ENCODE results near the gene CNOT6.
"Not testable (repeated sequence)": the region's sequence is repeated elsewhere in the genome, so short reads cannot be mapped to it uniquely, and the experiment has no call there.

CNOT6 gene

DNA sequence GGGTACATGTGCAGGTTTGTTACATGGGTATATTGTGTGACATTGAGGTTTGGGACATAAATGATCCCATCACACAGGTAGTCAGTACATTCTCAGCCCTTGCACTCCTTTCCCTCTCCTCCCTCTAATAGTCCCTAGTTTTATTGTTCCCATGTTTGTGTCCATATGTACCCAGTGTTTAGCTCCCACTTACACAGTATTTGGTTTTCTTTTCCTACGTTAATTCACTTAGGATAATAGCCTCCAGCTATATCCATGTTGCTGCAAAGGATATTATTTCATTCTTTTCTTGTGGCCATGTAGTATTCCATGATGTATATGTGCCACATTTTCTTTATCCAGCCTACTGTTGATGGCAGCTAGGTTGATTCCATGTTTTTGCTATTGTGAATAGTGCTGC lies 27.4 kb downstream of the CNOT6 start:
- no peak for DNase-seq

DNA sequence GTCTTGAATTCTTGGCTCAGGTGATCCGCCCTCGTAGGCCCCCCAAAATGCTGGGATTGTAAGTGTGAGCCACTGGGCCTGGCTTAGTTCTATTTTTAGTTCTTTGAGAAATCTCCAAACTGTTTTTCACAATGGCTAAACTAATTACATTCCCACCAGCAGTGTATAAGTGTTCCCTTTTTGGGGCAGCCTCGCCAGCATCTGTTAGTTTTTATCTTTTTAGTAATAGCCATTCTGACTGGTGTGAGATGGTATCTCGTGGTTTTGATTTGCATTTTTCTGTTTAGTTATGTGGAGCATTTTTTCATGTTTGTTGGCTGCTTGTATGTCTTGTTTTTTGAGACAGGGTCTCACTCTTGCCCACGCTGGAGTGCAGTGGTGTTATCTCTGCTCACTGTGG lies 28.2 kb downstream of the CNOT6 start:
- DNase-seq, result no peak

DNA sequence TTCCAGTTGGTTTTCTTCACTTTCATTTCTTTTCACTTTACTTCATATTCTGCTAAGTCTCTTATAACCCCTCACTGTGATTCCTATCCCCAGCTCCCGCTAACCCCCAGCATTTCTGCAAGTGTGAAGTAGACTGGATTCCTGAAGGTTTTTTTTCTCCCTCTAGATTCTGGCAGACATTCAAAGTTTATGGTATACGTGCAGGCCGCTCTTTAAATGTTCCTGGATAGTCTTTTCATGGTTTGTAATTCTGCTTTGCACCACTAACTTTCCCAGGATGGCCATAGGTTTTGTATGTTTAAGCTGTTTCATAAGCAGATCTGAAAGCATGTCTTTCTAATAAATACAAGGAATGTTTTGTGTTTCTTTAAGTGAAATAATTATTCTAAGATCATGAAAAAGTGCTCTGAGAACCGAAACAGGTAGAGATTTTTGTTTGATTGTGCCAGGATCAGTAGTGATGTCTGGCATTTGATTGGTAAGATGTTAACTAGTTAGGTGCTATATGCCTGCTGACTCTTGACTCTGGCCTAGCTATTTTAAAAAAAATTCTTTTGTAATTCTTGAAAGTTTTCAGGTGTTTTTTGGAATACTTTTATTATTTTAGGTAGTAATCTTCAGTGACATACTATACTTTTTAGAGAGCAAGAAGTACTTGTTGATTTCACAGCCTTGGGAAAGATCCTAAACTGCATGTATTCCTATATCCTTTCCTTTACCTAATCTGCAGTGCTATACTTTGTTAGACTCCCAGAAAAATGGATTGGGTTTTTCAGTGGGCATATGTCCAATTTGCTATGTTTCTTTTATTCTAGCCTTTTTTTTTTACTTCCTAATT lies 29.7 kb downstream of the CNOT6 start:
- DNase-seq, result no peak

DNA sequence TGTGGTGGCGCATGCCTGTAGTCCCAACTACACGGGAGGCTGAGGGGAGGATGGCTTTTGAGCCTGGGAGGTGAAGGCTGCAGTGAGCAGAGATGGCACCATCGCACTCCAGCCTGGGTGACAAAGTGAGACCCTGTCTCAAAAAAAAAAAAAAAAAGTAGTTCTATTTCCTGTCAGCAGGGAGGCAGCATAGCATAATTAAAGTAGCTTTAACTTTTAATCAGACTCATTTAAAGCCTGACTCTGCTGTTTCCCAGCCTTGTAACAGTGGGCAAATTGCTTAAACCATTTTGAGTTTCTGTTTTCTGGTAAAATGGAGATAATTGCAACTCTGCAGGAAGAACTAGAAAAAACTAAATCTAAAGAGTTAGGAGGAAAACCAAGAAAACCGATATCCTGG lies 31.2 kb downstream of the CNOT6 start:
- DNase-seq, result no peak

DNA sequence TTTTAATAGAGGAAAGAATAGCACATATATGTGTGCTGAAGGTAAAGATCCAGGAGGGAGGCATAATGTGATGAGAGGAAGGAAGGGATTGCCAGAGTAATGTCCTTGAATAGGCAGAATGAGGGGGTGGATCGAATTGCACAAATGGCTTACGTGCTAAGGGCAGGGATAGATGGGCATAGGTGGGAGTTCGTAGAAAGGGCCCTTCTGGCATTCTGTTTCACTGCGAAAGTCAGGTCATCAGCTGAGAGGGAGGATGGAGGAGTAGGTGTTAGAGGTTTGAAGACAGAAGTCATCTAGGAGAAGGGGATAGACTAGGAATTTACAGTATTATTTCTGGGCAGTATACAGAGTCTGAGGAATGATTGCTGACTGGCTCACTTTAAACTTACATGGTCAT lies 32.1 kb downstream of the CNOT6 start:
- DNase-seq, result no peak

DNA sequence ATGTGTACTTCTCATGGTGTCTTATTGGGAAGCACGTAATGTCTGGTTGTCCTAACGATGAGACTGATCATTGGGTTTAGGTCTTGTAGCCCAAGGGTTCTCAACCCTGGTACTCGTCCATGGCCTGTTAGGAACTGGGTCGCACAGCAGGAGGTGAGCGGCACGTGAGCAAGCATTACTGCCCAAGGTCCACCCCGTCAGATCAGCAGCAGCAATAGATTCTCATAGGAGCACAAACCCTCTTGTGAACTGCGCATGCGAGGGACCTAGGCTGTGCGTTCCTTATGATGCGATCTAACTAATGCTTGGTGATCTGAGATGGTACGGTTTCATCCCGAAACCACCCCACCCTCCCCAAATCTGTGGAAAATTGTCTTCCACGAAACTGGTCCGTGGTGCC lies 33.5 kb downstream of the CNOT6 start:
- no peak for DNase-seq

DNA sequence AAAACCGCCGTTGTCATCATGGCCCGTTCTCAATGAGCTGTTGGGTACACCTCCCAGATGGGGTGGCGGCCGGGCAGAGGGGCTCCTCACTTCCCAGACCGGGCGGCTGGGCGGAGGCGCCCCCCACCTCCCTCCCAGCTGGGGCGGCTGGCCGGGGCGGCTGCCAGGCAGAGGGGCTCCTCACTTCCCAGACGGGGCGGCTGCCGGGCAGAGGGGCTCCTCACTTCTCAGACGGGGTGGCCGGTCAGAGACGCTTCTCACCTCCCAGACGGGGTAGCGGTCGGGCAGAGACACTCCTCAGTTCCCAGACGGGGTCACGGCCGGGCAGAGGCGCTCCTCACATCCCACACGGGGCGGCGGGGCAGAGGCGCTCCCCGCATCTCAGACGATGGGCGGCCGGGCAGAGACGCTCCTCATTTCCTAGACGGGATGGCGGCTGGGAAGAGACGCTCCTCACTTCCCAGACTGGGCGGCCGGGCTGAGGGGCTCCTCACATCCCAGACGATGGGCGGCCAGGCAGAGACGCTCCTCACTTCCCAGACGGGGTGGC lies 36.9 kb downstream of the CNOT6 start:
- not testable (repeated sequence) for DNase-seq

DNA sequence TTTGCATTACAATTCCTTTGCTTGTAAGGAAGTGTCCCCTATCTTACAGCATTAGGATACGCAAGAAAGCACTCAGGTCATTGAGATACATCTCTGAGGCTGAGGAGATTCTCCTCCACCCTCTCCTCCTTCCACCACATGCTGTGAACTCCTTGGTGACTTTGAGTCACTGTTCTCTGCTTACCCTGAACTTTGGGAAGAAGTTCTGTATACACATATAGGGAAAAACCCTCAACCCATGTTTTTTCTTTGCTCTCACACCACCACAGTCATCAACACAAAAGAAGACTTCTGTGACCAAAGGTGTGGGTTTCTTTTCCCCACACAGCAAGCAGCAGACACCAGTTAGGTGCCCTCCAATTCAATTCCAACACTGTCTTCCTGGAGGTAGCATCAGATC lies 38.1 kb downstream of the CNOT6 start:
- DNase-seq, result no peak

DNA sequence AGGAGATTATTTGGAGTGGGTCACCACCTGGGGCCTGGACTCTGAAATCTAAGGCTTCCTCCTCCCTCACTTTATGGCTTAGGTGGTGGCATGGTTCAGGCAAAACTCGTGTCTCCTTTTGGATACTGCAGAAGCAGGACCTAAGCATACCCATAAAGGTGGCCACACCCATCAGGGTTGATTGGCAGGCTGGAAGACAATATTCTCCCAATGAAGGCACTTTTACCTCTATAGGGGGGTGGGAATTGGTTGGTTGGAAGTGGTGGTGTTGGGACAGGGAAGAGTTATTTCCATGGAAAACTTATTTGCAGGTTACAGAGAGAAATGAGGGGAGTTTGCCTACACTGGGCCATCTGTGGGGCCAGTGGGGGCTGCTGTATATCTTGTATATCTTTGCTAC lies 39.7 kb downstream of the CNOT6 start:
- no peak for DNase-seq

DNA sequence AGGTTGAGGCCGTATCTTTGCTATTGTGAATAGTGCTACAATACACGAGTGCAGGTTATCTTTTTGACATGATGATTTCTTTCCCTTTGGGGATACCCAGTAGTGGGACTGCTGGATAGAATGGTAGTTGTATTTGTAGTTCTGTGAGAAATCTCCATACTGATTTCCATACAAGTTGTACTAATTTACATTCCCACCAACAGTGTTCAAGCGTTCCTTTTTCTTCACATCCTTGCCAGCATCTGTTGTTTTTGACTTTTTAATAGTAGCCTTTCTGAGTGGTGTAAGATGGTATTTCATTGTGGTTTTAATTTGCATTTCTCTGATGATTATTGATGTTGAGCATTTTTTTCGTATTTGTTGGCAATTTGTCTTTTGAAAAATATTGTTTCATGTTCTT lies 41.4 kb downstream of the CNOT6 start:
- DNase-seq, result no peak

DNA sequence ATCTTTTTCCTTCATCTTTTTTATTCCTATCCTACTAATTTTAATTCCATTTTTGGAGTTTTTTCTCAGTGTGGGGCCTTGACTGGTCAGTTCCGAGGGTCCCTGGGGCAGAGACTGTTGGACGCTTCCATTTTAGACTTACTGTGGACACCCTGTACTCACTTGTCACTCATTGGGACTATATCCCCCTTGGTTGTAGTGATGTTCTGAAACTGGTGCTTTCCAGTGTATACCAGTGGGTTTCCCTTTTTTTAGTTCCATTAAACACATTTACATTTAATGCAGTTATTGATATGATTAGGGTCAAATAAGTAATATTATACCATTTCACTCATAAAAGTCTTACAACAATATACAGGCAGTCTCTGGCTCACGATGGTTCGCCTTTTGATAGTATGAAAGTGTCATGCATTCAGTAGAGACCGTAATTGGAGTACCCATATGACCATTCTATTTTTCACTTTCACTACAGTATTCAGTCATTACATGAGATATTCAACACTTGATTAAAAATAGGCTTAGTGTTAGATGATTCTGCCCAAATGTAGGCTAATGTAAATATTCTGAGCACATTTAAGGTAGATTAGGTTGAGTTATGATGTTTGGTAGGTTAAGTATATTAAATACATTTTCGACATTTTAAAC lies 46.0 kb downstream of the CNOT6 start:
- DNase-seq, result no peak

DNA sequence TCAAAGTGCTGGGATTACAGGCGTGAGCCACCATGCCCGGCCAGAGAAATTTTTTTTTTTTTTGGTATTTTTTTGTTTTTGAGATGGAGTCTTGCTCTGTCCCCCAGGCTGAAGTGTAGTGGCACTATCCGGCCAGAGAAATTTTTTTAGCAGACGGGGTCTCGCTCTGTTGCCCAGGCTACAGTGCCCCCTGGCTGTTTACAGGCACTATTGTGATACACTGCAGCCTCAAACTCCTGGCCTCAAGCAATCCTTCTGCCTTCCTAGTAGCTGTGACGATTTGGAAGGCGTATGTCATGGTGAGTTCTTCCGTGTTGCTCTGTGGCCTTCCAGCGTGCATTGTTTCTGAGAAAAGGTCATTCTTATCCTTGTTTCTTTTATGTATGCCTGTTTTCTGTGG lies 47.5 kb downstream of the CNOT6 start:
- DNase-seq, result no peak

DNA sequence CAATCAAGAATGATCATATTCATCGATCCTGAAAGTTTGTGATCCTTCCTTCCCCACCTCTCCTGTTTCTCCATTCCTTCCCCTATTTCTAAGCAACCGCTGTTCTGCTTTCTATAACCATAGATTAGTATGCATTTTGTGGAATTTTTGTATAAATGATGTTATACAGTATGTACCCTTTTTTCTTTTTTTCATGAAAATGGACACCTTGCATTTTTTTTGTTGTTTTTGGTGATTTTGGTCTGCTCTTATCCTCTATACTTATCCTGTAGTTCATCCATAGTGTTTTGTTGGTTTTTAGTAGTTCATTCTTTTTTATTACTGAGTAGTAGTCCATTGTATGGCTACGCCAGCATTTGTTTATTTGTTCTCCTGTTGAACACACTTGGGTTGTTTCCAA lies 51.1 kb downstream of the CNOT6 start:
- no peak for DNase-seq

DNA sequence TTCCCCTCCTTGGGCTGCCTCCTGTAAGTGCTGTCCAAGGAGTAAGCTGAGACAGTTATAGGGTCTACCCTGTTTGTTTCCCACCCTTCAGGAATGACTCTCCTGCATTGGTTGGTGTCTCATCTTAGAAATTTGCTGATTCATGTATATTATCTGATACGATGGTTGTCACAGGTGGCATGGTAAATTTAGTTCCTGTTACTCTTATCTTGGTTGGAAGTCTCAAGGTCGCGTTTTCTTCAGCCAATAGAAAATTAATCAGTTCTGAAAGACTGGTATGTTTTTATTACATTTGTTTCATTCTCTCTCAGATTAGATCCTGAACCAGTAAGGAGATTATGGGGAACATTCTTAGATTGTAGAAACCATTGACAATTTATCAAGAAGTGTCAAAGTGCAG lies 54.4 kb downstream of the CNOT6 start:
- DNase-seq, result no peak

DNA sequence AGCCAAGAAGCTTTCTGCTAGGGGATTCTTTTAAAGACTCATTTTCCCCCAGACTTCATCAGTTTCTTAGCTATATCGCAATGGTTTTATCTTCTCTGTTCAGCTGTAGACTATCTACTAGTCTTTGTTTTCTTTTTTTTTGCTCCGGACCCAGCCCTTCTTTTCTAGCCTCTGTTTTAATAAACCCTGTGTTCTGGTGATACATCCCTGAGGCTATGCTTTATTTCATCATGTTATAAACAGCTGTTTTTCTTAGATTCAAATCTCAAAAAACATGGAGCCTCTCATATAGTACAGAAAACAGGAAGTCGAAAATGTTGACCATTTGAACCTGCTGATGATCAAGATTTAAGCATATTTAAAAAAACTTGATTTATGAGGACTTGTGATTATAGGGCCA lies 59.4 kb downstream of the CNOT6 start:
- no peak for DNase-seq

DNA sequence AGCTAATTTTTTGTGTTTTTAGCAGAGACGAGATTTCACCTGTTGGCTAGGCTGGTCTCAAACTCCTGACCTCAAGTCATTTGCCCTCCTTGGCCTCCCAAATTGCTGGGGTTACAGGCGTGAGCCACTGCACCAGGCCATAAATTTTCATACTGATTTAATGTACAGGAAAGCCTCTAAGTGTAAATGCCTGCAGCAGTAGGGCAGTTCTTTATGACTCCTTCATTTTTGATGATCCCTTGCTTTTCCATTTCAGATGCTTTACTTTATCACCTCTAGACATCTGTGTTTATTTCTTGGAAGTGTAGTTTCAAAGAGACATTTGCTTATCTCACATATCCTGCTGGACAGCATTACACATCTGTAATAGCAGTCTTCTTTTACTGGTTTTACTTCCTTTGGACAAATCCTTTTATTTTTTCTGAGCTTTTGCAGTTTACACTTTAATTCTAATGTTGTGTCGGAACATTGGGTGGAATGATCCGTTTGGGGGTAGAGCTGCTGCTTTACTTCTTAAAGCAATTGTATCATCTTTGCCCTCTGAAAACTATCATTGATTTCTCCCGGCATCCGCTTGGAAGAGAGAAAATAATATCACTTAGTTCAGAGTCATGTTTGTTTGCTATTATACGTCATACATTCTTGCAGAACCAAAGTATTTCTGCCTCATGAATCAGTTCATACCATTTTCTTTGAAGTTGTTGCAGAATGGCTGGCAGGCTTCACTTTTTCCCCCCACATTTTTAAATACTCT lies 61.2 kb downstream of the CNOT6 start:
- no peak for DNase-seq

DNA sequence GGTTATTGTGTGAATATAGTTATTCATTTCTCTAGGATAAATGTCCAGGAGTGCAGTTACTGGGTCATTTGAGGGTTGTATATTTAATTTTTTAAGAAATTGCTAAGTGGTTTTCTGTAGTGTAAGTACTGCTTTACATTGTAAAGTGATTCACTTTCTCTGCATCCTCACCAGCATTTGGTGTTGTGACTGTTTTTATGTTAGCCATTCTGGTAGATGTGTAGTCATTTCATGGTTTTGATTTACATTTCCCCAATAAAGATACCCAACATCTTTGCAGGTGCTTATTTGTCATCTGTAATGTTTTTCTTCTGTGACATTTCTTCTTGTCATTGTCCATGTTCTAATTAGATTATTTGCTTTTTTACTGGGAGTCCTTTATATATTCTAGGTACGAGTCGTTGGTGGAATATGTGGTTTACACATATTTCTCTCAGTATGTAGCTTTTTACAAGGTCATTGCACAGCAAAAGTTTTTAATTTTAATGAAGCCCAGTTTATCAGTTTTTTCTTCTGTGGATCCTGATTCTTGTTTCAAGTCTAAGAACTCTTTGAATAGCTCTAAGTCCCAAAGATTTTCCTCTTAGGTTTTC lies 63.1 kb downstream of the CNOT6 start:
- DNase-seq, result no peak

DNA sequence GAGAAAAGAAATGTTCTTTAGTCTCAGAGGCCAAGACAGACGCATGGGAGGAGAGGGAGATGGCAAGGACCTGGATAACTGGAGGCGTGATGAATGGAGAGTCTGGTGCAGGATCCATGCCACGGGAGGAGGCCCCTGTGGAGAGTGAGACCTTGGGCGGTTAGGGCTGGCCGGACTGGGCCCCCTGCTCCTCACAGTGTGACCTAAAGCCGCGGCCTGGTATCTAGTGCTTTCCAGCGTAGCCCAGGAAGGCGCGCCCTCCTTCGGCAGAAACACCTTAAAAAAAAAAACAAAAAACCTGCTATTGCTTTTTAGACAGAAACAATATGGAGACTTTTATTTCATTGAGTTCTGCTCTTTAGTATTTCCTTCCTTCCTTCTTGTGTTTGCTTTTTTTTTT lies 64.1 kb downstream of the CNOT6 start:
- no peak for DNase-seq

DNA sequence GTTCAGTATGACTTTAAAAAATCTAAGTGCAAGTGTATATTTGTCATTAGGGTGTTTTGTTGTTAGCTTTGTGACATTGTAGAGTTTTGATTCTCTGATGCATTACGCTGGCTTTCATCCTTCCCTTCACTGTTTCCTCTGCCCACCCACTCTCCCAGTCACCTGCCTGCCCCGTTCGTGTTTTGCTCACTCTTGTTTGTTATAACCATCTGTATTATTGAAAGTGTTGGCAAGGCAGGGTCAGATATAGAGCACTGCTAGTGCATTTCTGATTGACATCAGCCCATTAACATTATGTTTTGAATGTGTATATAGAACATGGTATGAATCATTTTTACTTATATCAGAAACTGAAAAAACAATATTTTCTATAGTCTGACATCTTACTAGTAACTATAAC lies 69.8 kb downstream of the CNOT6 start:
- DNase-seq, result no peak

DNA sequence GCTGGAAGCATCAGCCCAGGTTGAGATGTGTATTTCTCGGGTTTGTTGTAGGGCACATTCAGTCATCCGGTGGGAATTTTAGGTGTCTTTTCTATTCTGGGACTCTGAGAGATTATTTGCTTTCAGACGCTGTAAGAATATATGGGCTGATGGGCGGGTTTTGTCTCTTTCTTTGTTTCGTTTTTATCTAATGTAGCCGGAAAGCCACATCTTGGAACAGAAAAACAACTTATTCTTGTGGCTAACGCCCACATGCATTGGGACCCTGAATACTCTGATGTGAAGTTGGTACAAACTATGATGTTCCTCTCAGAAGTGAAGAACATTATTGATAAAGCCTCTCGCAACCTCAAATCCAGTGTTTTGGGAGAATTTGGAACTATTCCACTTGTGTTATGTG lies 74.7 kb downstream of the CNOT6 start:
- DNase-seq, result no peak

DNA sequence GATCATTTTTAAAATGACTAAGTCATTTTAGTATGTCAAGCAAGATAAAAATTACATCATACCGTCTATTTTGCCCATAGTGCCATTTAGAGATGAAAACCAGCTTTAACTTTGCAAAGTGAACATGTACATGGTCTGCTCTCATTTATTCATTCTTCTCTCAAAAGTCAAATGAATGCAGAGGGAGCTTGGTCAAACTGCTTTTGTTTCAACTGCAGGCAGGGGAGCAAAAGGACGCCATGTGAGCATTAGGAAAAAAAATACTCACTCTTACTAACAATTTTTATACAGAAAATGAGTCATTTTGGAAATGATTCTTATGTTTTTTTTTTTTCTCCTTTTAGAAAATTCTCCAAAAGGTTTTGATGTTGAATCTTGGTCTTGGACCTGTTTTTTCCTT lies 81.4 kb downstream of the CNOT6 start:
- DNase-seq, result no peak

DNA sequence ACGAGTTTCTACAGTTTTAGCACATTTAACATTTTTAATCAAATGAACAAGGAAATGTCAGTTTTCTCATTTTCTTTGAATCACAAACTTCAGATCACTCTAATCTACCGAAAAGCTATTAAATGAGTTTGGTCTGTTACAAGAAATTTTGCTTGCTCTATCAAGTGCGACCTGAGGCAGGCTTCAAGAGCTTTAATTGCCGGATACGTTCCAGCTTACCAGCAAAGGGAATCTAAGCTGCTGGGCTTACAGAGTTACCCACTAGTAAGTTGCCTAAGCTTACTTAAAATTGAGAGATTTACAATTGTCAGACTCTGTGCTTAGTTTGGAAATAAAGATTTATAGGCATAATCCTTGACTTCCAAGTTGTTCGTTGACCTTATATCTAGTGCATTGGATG lies 86.5 kb downstream of the CNOT6 start:
- DNase-seq, result no peak

DNA sequence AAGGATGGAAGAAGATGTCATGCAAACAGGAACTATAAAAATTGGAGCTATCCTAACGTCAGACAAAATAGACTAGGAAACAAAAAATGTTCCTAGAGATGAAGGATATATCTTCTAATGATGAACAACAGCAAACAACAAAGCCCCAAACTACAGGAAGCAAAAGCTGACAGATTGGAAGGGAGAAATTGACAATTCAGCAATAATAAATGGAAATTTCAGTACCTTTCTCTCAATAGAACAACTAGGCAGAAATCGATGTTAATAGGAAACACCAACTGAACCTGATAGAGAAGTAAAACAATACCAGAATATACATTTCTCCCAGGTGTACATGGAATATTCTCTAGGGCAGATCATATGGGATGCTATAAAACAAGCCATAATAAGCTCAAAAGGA lies 89.6 kb downstream of the CNOT6 start:
- no peak for DNase-seq
